DND-41 (cell line): Measurements from ENCODE around the gene TAOK2.
A peak's percentile ranks its signal among the peaks of the same experiment; 100 is the strongest.

ENCODE experiments used
- ATAC-seq: fragments of 200-7000 bp; cut with Tn5 transposase; 3 replicates; pipeline ENCODE4 v1.9.1; 2021; ENCODE audit warnings: low read depth; ENCODE audit not compliant: insufficient read depth
- DNase-seq: peaks from one replicate; pipeline ENCODE4 v3.0.0-alpha.2; 2020
- H2AFZ ChIP-seq: 2 replicates; pipeline ENCODE4 v1.6.0; 2012; ENCODE audit warnings: low read depth, low read length
- H3K27ac ChIP-seq: 2 replicates; pipeline ENCODE4 v1.5.1; 2012; ENCODE audit warnings: low read length, inconsistent platforms
- H3K27me3 ChIP-seq: fragments of 200-600 bp; sonication (generic); 2 replicates; pipeline ENCODE4 v1.6.0; 2012; ENCODE audit warnings: low read length, mild to moderate bottlenecking, inconsistent platforms; ENCODE audit not compliant: insufficient read depth, poor library complexity
- H3K36me3 ChIP-seq: 2 replicates; pipeline ENCODE4 v1.5.1; 2012; ENCODE audit warnings: low read length, inconsistent platforms; ENCODE audit not compliant: insufficient read depth
- H3K4me1 ChIP-seq: 2 replicates; pipeline ENCODE4 v1.5.1; 2012; ENCODE audit warnings: mild to moderate bottlenecking, low read length; ENCODE audit not compliant: insufficient read depth
- H3K4me2 ChIP-seq: 2 replicates; pipeline ENCODE4 v1.6.0; 2012; ENCODE audit warnings: mild to moderate bottlenecking, moderate library complexity, low read length, inconsistent platforms; ENCODE audit not compliant: insufficient read depth
- H3K4me3 ChIP-seq, 2 experiments: fragments of 200-600 bp in 1 of 2; shearing (Covaris generic) in 1 of 2; 2 replicates each; pipeline ENCODE4 v1.5.1; 2012 to 2016; ENCODE audit warnings: inconsistent platforms in 2 of 2, low read length in 2 of 2, mild to moderate bottlenecking in 2 of 2, low read depth in 1 of 2, moderate library complexity in 1 of 2
- H3K79me2 ChIP-seq: 2 replicates; pipeline ENCODE4 v1.6.0; 2012; ENCODE audit warnings: low read length, inconsistent platforms; ENCODE audit not compliant: insufficient read depth
- H3K9ac ChIP-seq: 2 replicates; pipeline ENCODE4 v1.6.0; 2012; ENCODE audit warnings: low read depth, mild to moderate bottlenecking, inconsistent platforms, low read length, moderate library complexity
- H3K9me3 ChIP-seq: 2 replicates; pipeline ENCODE4 v1.5.1; 2012; ENCODE audit warnings: low read length, moderate library complexity, mild to moderate bottlenecking, inconsistent platforms; ENCODE audit not compliant: insufficient read depth, severe bottlenecking
- H4K20me1 ChIP-seq: 2 replicates; pipeline ENCODE4 v1.6.0; 2012; ENCODE audit warnings: low read length; ENCODE audit not compliant: insufficient read depth
- EZH2 ChIP-seq: IDR thresholded peaks from 3 replicates; pipeline ENCODE4 v1.6.1; 2012; ENCODE audit warnings: borderline replicate concordance, low read depth, mild to moderate bottlenecking, moderate library complexity, low read length, inconsistent platforms; ENCODE audit not compliant: severe bottlenecking
- TF ChIP-seq, protein P1 (sequence below): IDR thresholded peaks from 2 replicates; pipeline ENCODE4 v1.5.1; 2012; ENCODE audit warnings: borderline replicate concordance, low read length, moderate library complexity, mild to moderate bottlenecking; ENCODE audit not compliant: poor library complexity, severe bottlenecking; ENCODE audit errors: extremely low read depth

Gene TAOK2

DNA sequence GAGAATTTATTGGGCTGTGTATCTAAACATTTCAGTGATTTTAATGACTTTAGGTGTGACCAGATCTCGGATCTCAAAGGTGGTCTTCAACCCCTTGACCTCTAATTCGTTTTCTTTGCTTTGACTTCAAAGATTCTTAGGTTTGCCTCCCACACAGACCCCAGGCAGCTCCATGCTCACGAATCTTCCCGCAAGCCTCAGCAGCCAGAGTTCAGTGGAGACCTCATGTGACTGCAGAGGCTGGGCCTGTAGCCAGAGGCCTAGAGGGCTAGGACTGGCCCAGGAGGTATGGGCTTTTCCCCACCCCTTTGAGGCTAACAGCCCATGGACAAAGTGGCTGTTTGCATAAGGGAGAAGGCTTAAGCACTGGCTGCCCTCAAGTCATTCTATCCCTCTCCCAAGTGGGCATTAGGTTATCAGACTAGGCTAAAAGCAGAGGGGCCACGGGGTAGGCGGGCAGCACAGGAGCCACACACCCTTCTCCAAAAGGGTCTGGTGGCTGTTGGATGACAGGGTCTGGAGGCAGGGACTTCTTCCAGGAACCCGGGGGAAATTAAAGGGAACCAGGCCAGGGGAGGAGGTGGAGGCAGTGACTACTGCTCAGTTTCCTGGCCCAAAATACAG lies 18.8 kb downstream of the TAOK2 start:
- Histone ChIP-seq H3K36me3 (peaks cover 80% of the 10 kb centered on the region), H3K4me1 (peaks cover 33% of the 10 kb centered on the region), H3K27ac (no peak overlapping the region), H3K79me2 (peaks cover 37% of the 10 kb centered on the region), H3K27me3 (no peaks in the 10 kb centered on the region), H3K4me2 (no peak overlapping the region), H3K9me3 (no peaks in the 10 kb centered on the region), H2AFZ (no peak overlapping the region), H3K9ac (no peak overlapping the region), H4K20me1 (peaks cover 11% of the 10 kb centered on the region), H3K4me3 (no peak overlapping the region)
- TF ChIP-seq EZH2: no peak
- TF ChIP-seq, protein P1, sequence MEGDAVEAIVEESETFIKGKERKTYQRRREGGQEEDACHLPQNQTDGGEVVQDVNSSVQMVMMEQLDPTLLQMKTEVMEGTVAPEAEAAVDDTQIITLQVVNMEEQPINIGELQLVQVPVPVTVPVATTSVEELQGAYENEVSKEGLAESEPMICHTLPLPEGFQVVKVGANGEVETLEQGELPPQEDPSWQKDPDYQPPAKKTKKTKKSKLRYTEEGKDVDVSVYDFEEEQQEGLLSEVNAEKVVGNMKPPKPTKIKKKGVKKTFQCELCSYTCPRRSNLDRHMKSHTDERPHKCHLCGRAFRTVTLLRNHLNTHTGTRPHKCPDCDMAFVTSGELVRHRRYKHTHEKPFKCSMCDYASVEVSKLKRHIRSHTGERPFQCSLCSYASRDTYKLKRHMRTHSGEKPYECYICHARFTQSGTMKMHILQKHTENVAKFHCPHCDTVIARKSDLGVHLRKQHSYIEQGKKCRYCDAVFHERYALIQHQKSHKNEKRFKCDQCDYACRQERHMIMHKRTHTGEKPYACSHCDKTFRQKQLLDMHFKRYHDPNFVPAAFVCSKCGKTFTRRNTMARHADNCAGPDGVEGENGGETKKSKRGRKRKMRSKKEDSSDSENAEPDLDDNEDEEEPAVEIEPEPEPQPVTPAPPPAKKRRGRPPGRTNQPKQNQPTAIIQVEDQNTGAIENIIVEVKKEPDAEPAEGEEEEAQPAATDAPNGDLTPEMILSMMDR: no peak
- ATAC-seq (no peak), DNase-seq (no peak)

DNA sequence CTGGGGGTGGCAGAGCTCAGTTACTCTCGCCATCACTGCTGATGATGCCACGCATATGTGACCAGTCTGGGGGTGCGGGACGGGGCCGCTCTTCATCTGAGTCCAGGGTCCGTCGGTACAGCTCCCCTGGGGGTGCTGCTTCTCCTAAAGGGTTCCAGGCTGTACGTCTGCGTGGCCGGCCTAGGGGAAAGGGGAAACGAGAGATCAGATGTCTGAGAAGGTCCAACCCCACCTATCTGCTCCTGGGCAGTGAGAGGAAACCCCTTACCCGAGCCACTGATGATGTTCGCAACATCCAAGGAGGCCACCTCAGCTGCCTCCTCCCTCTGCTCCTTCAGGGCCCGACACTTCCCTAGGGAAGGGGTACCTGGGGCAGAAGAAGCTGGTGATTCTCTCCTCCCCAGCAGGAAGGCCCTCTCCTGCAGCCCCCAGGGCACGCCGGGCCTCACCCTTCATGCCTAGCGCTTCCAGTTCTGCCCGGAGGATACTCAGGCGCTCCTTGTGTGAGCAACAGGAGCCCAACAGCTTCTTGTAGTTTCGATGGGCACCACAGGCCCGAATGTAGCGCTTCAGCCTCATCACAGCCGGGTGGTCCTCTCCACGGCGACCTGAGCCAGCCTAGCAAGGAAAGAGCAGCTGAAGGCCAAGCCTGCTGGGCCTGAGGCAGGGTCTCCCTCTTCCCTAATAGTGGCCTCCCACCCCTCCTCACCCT lies 19.7 kb downstream of the TAOK2 start:
- Histone ChIP-seq H3K4me3 (no peak overlapping the region), H3K27ac (peak overlapping the region; percentile 98), H3K9ac (peak overlapping the region; percentile 84; the same call in 1 of the 2 replicates), H4K20me1 (peaks cover 6% of the 10 kb centered on the region), H3K9me3 (no peaks in the 10 kb centered on the region), H3K4me1 (peaks cover 37% of the 10 kb centered on the region), H2AFZ (no peak overlapping the region), H3K79me2 (peaks cover 42% of the 10 kb centered on the region), H3K27me3 (no peaks in the 10 kb centered on the region), H3K36me3 (peaks cover 79% of the 10 kb centered on the region), H3K4me2 (peak overlapping the region; percentile 91; the same call in 1 of the 2 replicates)
- ATAC-seq (no peak), DNase-seq (no peak)
- no peak for TF ChIP-seq EZH2
- TF ChIP-seq, protein P1: no peak

DNA sequence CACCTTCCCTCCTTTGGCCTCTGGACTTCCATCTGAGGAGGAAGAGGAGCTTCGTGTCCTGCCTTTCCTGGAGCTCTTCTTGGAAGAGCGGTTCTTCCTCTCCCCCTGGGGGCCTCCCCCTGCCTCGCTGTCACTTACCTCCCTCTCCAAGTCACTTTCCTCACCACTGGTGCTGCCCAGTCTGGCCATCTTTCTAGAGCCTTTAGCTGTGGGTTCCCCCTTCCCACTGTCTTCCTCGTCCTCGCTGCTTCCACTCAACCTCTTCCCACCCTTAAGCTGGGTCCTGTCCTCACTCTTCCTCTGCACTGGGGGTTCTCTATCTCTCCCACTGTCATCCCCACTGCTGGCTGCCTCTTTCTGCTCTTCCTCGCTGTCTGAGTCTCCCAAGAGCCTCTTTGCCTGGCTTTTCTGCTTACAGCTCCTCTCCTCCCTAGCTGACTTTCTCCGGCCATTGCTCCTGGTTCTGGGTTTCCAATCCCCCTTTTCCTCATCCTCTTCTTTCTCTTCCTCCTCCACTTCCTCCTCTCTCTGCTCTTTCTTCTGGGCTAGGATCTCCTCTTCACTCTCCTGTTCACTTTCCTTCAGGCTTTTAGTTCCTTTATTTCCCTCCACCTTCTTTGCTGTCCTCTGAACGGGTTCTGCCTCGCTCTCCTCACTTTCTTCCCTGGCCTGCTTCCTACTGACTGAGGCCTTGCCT lies 20.4 kb downstream of the TAOK2 start:
- H4K20me1 ChIP-seq: peaks cover under 1% of the 10 kb centered on the region; the same call in 1 of the 2 replicates
- TF ChIP-seq, protein P1: no peak
- TF ChIP-seq EZH2: no peak
- H3K79me2 ChIP-seq: peaks cover 42% of the 10 kb centered on the region
- H3K9ac ChIP-seq: peak overlapping the region; percentile 84
- H3K27ac ChIP-seq: peak overlapping the region; percentile 98
- H3K4me3 ChIP-seq: peak overlapping the region in 1 of 2 experiments; percentile 96; a peak in 3 of 4 replicates
- H3K9me3 ChIP-seq: no peaks in the 10 kb centered on the region
- no peak overlapping the region for H2AFZ ChIP-seq
- H3K27me3 ChIP-seq: no peaks in the 10 kb centered on the region
- H3K4me2 ChIP-seq: peak overlapping the region; percentile 91
- no peak for DNase-seq
- peaks cover 74% of the 10 kb centered on the region for H3K36me3 ChIP-seq
- no peak for ATAC-seq
- peaks cover 37% of the 10 kb centered on the region for H3K4me1 ChIP-seq
